GM18505 (cell line): ENCODE results near the gene GDPD5.
"Not testable (repeated sequence)": the region's sequence is repeated elsewhere in the genome, so short reads cannot be mapped to it uniquely, and the experiment has no call there.

Experiments used
- ATAC-seq: cut with Tn5 transposase; IDR thresholded peaks from one replicate; pipeline ENCODE4 v1.9.1; 2021; ENCODE audit not compliant: unreplicated experiment
- POLR2A ChIP-seq: IDR thresholded peaks from 4 replicates; pipeline ENCODE4 v1.6.1; 2011; ENCODE audit warnings: borderline replicate concordance; ENCODE audit not compliant: insufficient read depth, insufficient read length; ENCODE audit errors: extremely low read depth

Gene GDPD5

GRCh38 chr11:75425422-75425821, 100.3 kb downstream of the GDPD5 start:
- no peak for TF ChIP-seq POLR2A
- no peak for ATAC-seq

GRCh38 chr11:75424396-75424795, 101.3 kb downstream of the GDPD5 start:
- TF ChIP-seq POLR2A = no peak
- ATAC-seq = no peak

- TF ChIP-seq POLR2A = no peak
- ATAC-seq = no peak
Measured at GRCh38 chr11:75423721-75424120, 102.0 kb downstream of the GDPD5 start.

- TF ChIP-seq POLR2A = no peak
- no peak for ATAC-seq
Measured at GRCh38 chr11:75422248-75423231, 103.2 kb downstream of the GDPD5 start.

- ATAC-seq = no peak
- no peak for TF ChIP-seq POLR2A
Measured at GRCh38 chr11:75421902-75422247, 103.9 kb downstream of the GDPD5 start.

- no peak for TF ChIP-seq POLR2A
- no peak for ATAC-seq
Measured at GRCh38 chr11:75421035-75421602, 104.6 kb downstream of the GDPD5 start.

- no peak for ATAC-seq
- no peak for TF ChIP-seq POLR2A
Measured at GRCh38 chr11:75420224-75421034, 105.3 kb downstream of the GDPD5 start.

GRCh38 chr11:75413864-75414263, 111.9 kb downstream of the GDPD5 start:
- ATAC-seq = no peak
- no peak for TF ChIP-seq POLR2A

- not testable (repeated sequence) for ATAC-seq
Measured at GRCh38 chr11:75413146-75413545, 112.6 kb downstream of the GDPD5 start.

GRCh38 chr11:75409971-75410370, 115.8 kb downstream of the GDPD5 start:
- not testable (repeated sequence) for ATAC-seq

GRCh38 chr11:75408957-75409219, 116.9 kb downstream of the GDPD5 start:
- no peak for TF ChIP-seq POLR2A
- ATAC-seq = no peak

GRCh38 chr11:75406338-75406777, 119.4 kb downstream of the GDPD5 start:
- no peak for TF ChIP-seq POLR2A
- ATAC-seq = no peak

GRCh38 chr11:75403983-75404658, 121.6 kb downstream of the GDPD5 start:
- TF ChIP-seq POLR2A = no peak
- no peak for ATAC-seq

- TF ChIP-seq POLR2A = no peak
- ATAC-seq = no peak
Measured at GRCh38 chr11:75403037-75403436, 122.7 kb downstream of the GDPD5 start.
